OCI-LY7 (cell line): ENCODE results near the gene LIN52. TPM values are rescaled to one million over a fixed set of nuclear protein-coding genes. Genes with fewer than 3 reads are reported as not detected.

Experiments
- BruUV-seq: library from RNA; stranded (reverse); fragments of 400-500 nt; replicated peaks from 2 replicates; lab custom pipeline; 2021; lab: Mats Ljungman, UMichigan
- CTCF ChIA-PET: fragments of 300-600 bp; sonication (Branson Sonifier 250); formaldehyde crosslinking; loops from one replicate; lab custom pipeline; 2022; ENCODE audit warnings: antibody characterized with exemption; ENCODE audit not compliant: unreplicated experiment; lab: Charles Lee
- POLR2A ChIA-PET: fragments of 300-600 bp; sonication (Branson Sonifier 250); formaldehyde crosslinking; loops from one replicate; lab custom pipeline; 2022; ENCODE audit warnings: antibody characterized with exemption; lab: Charles Lee
- DNase-seq: peaks from one replicate; pipeline ENCODE4 v3.0.0-alpha.2; 2015; ENCODE audit warnings: low spot score
- H2AFZ ChIP-seq: fragments of 200-600 bp; sonication (generic), shearing (Covaris generic); 2 replicates; pipeline ENCODE4 v1.6.1; 2014; ENCODE audit warnings: mild to moderate bottlenecking, antibody characterized with exemption, low read length, moderate library complexity
- H3K27ac ChIP-seq: fragments of 200-600 bp; sonication (generic); 2 replicates; pipeline ENCODE4 v1.5.1; 2014; ENCODE audit warnings: mixed run types, low read depth, mild to moderate bottlenecking, moderate library complexity, low read length, inconsistent platforms; ENCODE audit not compliant: poor library complexity, severe bottlenecking
- H3K36me3 ChIP-seq: fragments of 200-600 bp; sonication (generic); 2 replicates; pipeline ENCODE4 v1.6.1; 2014; ENCODE audit warnings: mild to moderate bottlenecking, antibody characterized with exemption, low read length, moderate library complexity, mixed read lengths; ENCODE audit not compliant: insufficient read depth
- H3K4me1 ChIP-seq: fragments of 200-600 bp; sonication (generic); 2 replicates; pipeline ENCODE4 v1.5.1; 2014; ENCODE audit warnings: mild to moderate bottlenecking, low read length; ENCODE audit not compliant: insufficient read depth, poor library complexity, severe bottlenecking
- H3K4me2 ChIP-seq: fragments of 200-600 bp; sonication (generic); 2 replicates; pipeline ENCODE4 v1.6.1; 2014; ENCODE audit warnings: mild to moderate bottlenecking, low read length
- H3K4me3 ChIP-seq: fragments of 200-600 bp; sonication (generic); 2 replicates; pipeline ENCODE4 v1.5.1; 2014; ENCODE audit warnings: mild to moderate bottlenecking, low read depth, low read length; ENCODE audit not compliant: poor library complexity, severe bottlenecking
- H3K79me2 ChIP-seq: fragments of 200-600 bp; sonication (generic); 2 replicates; pipeline ENCODE4 v1.6.1; 2016; ENCODE audit warnings: low read depth, mild to moderate bottlenecking, low read length, moderate library complexity, mixed read lengths; ENCODE audit not compliant: insufficient read depth
- H3K9me2 ChIP-seq: fragments of 200-600 bp; sonication (generic); 2 replicates; pipeline ENCODE4 v1.6.1; 2016; ENCODE audit warnings: mild to moderate bottlenecking, low read length, mixed read lengths; ENCODE audit not compliant: insufficient read depth
- H3K9me3 ChIP-seq: fragments of 200-600 bp; sonication (generic); 2 replicates; pipeline ENCODE4 v1.6.1; 2014; ENCODE audit warnings: mild to moderate bottlenecking, mixed run types, low read length, mixed read lengths
- H4K20me1 ChIP-seq: fragments of 200-600 bp; sonication (generic); 2 replicates; pipeline ENCODE4 v1.6.1; 2014; ENCODE audit warnings: mild to moderate bottlenecking, antibody characterized with exemption, low read length, moderate library complexity, mixed read lengths; ENCODE audit not compliant: insufficient read depth
- CTCF ChIP-seq: fragments of 200-600 bp; sonication (generic); conservative IDR thresholded peaks from 2 replicates; pipeline ENCODE4 v1.5.1; 2014; ENCODE audit warnings: mild to moderate bottlenecking, antibody characterized with exemption, low read length, moderate library complexity, mixed read lengths
- EZH2phosphoT487 ChIP-seq: fragments of 200-600 bp; sonication (generic); IDR thresholded peaks from 2 replicates; pipeline ENCODE4 v1.6.1; 2018; ENCODE audit warnings: low read depth, borderline replicate concordance, mild to moderate bottlenecking, mixed run types, antibody characterized with exemption, low read length, moderate library complexity, mixed read lengths
- intact Hi-C: fragments of 100-400 bp; cut with micrococcal nuclease; formaldehyde crosslinking; loops from one replicate; pipeline ENCODE4 v1.10.0; 2022; ENCODE audit not compliant: unreplicated experiment
- total RNA-seq, 2 experiments: library from RNA; depleted of rRNA in 1 of 2; stranded (reverse); fragments of >200 nt in 1 of 2; shearing (Covaris generic) in 1 of 2; gene quantifications; 2 replicates each; pipeline ENCODE4 v1.2.3, GENCODE V29; 2014 to 2022

Gene LIN52
- total RNA-seq, 2 experiments from 2014 or later = 9.8 to 18.0 TPM

DNA sequence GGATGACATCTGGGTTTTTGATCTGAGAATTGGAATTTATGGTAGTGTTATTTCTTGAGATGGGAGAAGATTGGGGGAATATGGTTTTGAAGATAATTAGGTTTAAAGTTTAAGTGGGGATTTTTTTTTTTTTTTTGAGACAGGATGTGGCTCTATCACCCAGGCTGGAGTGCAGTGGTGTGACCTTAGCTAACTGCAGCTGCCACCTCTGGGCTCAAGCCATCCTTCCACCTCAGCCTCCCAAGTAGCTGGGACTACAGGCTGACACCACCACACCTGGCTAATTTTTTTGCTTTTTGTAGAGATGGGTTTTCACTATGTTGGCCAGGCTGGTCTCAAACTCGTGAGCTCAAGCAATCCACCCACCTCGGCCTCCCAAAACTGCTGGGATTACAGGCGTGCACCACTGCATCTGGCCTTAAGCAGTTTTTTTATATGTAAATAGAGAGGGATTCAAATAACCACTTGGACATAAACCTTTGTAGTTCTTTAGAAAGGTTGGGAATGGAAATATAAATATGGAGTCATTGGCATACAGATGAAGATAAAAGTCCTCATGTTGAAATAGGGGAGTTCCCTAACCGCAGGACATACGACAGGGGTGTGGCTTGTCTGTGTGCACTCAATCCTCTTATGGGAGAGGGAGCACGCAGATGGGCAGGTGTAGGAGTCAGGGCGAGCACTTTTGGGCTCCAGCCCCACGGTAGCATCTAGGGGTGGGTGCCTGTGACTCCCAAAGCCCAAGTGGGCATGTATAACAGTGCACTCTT, 4.7 kb downstream of the LIN52 start:
- intact Hi-C loops = no loop called here
- POLR2A ChIA-PET = no interaction called here
- CTCF ChIA-PET = no interaction called here

GRCh38 chr14:74105381-74105780, 20.6 kb downstream of the LIN52 start:
- no peaks in the 10 kb centered on the region for H3K9me3 ChIP-seq
- no peak overlapping the region for H3K4me3 ChIP-seq
- CTCF ChIA-PET = no interaction called here
- no peaks in the 10 kb centered on the region for H3K9me2 ChIP-seq
- no peak overlapping the region for H3K4me2 ChIP-seq
- H3K79me2 ChIP-seq = no peaks in the 10 kb centered on the region
- no peak for DNase-seq
- H3K36me3 ChIP-seq = peaks cover 48% of the 10 kb centered on the region
- no peak overlapping the region for H3K27ac ChIP-seq
- H4K20me1 ChIP-seq = no peaks in the 10 kb centered on the region
- BruUV-seq = no TSS peak
- TF ChIP-seq CTCF = no peak
- TF ChIP-seq EZH2phosphoT487 = no peak
- intact Hi-C loops = no loop called here
- no peak overlapping the region for H2AFZ ChIP-seq
- no peaks in the 10 kb centered on the region for H3K4me1 ChIP-seq
- POLR2A ChIA-PET = no interaction called here

More for the DNA sequence above, 4.7 kb downstream of the LIN52 start:
- Histone ChIP-seq H3K9me3 (no peaks in the 10 kb centered on the region), H3K4me3 (no peak overlapping the region), H2AFZ (no peak overlapping the region), H3K36me3 (peaks cover 21% of the 10 kb centered on the region), H3K27ac (no peak overlapping the region), H3K4me1 (peaks cover 13% of the 10 kb centered on the region), H3K79me2 (peaks cover 27% of the 10 kb centered on the region), H3K4me2 (no peak overlapping the region), H4K20me1 (no peaks in the 10 kb centered on the region), H3K9me2 (no peaks in the 10 kb centered on the region)
- DNase-seq = no peak
- TF ChIP-seq EZH2phosphoT487 = no peak
- no peak for TF ChIP-seq CTCF
- no TSS peak for BruUV-seq

- Histone ChIP-seq H3K4me3 (no peak overlapping the region), H3K79me2 (no peaks in the 10 kb centered on the region), H3K9me3 (no peaks in the 10 kb centered on the region), H3K36me3 (peaks cover 26% of the 10 kb centered on the region), H2AFZ (no peak overlapping the region), H3K4me1 (no peaks in the 10 kb centered on the region), H3K27ac (no peak overlapping the region), H4K20me1 (no peaks in the 10 kb centered on the region), H3K4me2 (no peak overlapping the region), H3K9me2 (no peaks in the 10 kb centered on the region)
- BruUV-seq = no TSS peak
- intact Hi-C loops = no loop called here
- no peak for DNase-seq
- TF ChIP-seq EZH2phosphoT487 (no peak), CTCF (no peak)
- ChIA-PET POLR2A (interaction anchor here (0.6 kb wide), 1 partner anchor 20 kb away, joined by 3 read pairs; no protein-coding TSS in a partner anchor), CTCF (no interaction called here)
These were observed 24.6 kb downstream of the LIN52 start for GRCh38 chr14:74109369-74109768.
